Ishikawa (cell line): ENCODE measurements around the gene TMEM91.

Experiments used
- CEBPB ChIP-seq: IDR thresholded peaks from 2 replicates; pipeline ENCODE4 v1.6.1; 2012
- CREB1 ChIP-seq: IDR thresholded peaks from 2 replicates; pipeline ENCODE4 v1.6.1; 2012; ENCODE audit warnings: low read depth
- EGR1 ChIP-seq: IDR thresholded peaks from 2 replicates; pipeline ENCODE4 v1.6.1; 2012
- EP300 ChIP-seq: IDR thresholded peaks from 2 replicates; pipeline ENCODE4 v1.6.1; 2012; ENCODE audit warnings: borderline replicate concordance
- FOXM1 ChIP-seq: IDR thresholded peaks from 2 replicates; pipeline ENCODE4 v1.6.1; 2012; ENCODE audit warnings: low read depth, borderline replicate concordance
- MAX ChIP-seq: IDR thresholded peaks from 2 replicates; pipeline ENCODE4 v1.6.1; 2012
- NFIC ChIP-seq: IDR thresholded peaks from 2 replicates; pipeline ENCODE4 v1.6.1; 2012
- RAD21 ChIP-seq: IDR thresholded peaks from 2 replicates; pipeline ENCODE4 v1.6.1; 2012; ENCODE audit warnings: low read depth
- REST ChIP-seq: IDR thresholded peaks from 2 replicates; pipeline ENCODE4 v1.6.1; 2012; ENCODE audit warnings: low read depth, mild to moderate bottlenecking
- TAF1 ChIP-seq: IDR thresholded peaks from 2 replicates; pipeline ENCODE4 v1.6.1; 2012; ENCODE audit warnings: low read depth, mild to moderate bottlenecking
- TCF12 ChIP-seq: IDR thresholded peaks from 2 replicates; pipeline ENCODE4 v1.6.1; 2012; ENCODE audit warnings: low read depth
- TEAD4 ChIP-seq: IDR thresholded peaks from 2 replicates; pipeline ENCODE4 v1.6.1; 2012
- USF1 ChIP-seq: IDR thresholded peaks from 2 replicates; pipeline ENCODE4 v1.6.1; 2012
- YY1 ChIP-seq: IDR thresholded peaks from 2 replicates; pipeline ENCODE4 v1.6.1; 2012; ENCODE audit warnings: low read depth
- ZBTB7A ChIP-seq: IDR thresholded peaks from 2 replicates; pipeline ENCODE4 v1.6.1; 2012; ENCODE audit warnings: low read depth

Gene TMEM91

GRCh38 chr19:41409288-41409687, 33.0 kb downstream of the TMEM91 start:
- TF ChIP-seq ZBTB7A (no peak), EGR1 (no peak), TEAD4 (peak; percentile 50; the same call in 1 of the 2 replicates), USF1 (peak; percentile 59; the same call in 1 of the 2 replicates)

GRCh38 chr19:41410336-41411054, 34.2 kb downstream of the TMEM91 start:
- TF ChIP-seq TEAD4 (no peak), USF1 (no peak), REST (no peak), EP300 (no peak), ZBTB7A (no peak), YY1 (no peak), TAF1 (no peak), CEBPB (no peak), CREB1 (no peak), TCF12 (no peak), EGR1 (no peak), FOXM1 (no peak), RAD21 (no peak), NFIC (no peak)

GRCh38 chr19:41411100-41411967, 35.0 kb downstream of the TMEM91 start:
- TF ChIP-seq CREB1, result no peak
- no peak for TF ChIP-seq TAF1
- TF ChIP-seq RAD21, result no peak
- TF ChIP-seq CEBPB, result no peak
- TF ChIP-seq EP300, result no peak
- no peak for TF ChIP-seq TEAD4
- TF ChIP-seq EGR1, result peak; percentile 77

- no peak for TF ChIP-seq FOXM1
Measured at GRCh38 chr19:41411968-41412265, 35.6 kb downstream of the TMEM91 start.

- no peak for TF ChIP-seq TCF12
- no peak for TF ChIP-seq MAX
- TF ChIP-seq EGR1, result no peak
- TF ChIP-seq ZBTB7A, result no peak
- no peak for TF ChIP-seq USF1
- no peak for TF ChIP-seq TEAD4
- TF ChIP-seq REST, result no peak
- TF ChIP-seq CEBPB, result no peak
- no peak for TF ChIP-seq YY1
- no peak for TF ChIP-seq RAD21
- TF ChIP-seq FOXM1, result no peak
- TF ChIP-seq TAF1, result no peak
- no peak for TF ChIP-seq EP300
- TF ChIP-seq NFIC, result no peak
- TF ChIP-seq CREB1, result no peak
Measured at GRCh38 chr19:41412953-41413352, 36.6 kb downstream of the TMEM91 start.

- TF ChIP-seq EGR1 (no peak), CEBPB (no peak), TAF1 (no peak), ZBTB7A (no peak), RAD21 (no peak), YY1 (no peak)
Measured at GRCh38 chr19:41413947-41414346, 37.6 kb downstream of the TMEM91 start.
